ENCODE data around the gene BRSK2.
"Not testable (repeated sequence)": the region's sequence is repeated elsewhere in the genome, so short reads cannot be mapped to it uniquely, and the experiment has no call there.

The BRSK2 gene

GRCh38 chr11:1389932-1390568 lies at the start of gene BRSK2:
Gene BRSK2 (plus strand): TSS chr11:1389934. CDS start chr11:1390285, 351 bp downstream.
- DNase-seq (ENCODE audit: low spot score), result no peak

GRCh38 chr11:1340111-1340510 lies 49.6 kb upstream of the BRSK2 start:
- no peak for DNase-seq (ENCODE audit: low spot score)

GRCh38 chr11:1341226-1341625 lies 48.5 kb upstream of the BRSK2 start:
- not testable (repeated sequence) for DNase-seq (ENCODE audit: low spot score)

GRCh38 chr11:1341928-1342524 lies 47.7 kb upstream of the BRSK2 start:
- peak; percentile 6 for DNase-seq (ENCODE audit: low spot score)

- DNase-seq (ENCODE audit: low spot score), result no peak
Measured at GRCh38 chr11:1342946-1343345, 46.8 kb upstream of the BRSK2 start.

- no peak for DNase-seq (ENCODE audit: low spot score)
Measured at GRCh38 chr11:1343391-1344055, 46.2 kb upstream of the BRSK2 start.

GRCh38 chr11:1344056-1344635 lies 45.6 kb upstream of the BRSK2 start:
- DNase-seq (ENCODE audit: low spot score), result no peak

GRCh38 chr11:1345737-1346513 lies 43.8 kb upstream of the BRSK2 start:
- no peak for DNase-seq (ENCODE audit: low spot score)

- no peak for DNase-seq (ENCODE audit: low spot score)
Measured at GRCh38 chr11:1346669-1347390, 42.9 kb upstream of the BRSK2 start.

GRCh38 chr11:1347411-1347999 lies 42.2 kb upstream of the BRSK2 start:
- DNase-seq (ENCODE audit: low spot score), result not testable (repeated sequence)

- DNase-seq (ENCODE audit: low spot score), result no peak
Measured at GRCh38 chr11:1348146-1348795, 41.5 kb upstream of the BRSK2 start.

GRCh38 chr11:1348796-1349326 lies 40.9 kb upstream of the BRSK2 start:
- no peak for DNase-seq (ENCODE audit: low spot score)

GRCh38 chr11:1349327-1350041 lies 40.2 kb upstream of the BRSK2 start:
- no peak for DNase-seq (ENCODE audit: low spot score)

- no peak for DNase-seq (ENCODE audit: low spot score)
Measured at GRCh38 chr11:1350086-1350725, 39.5 kb upstream of the BRSK2 start.

GRCh38 chr11:1351278-1351937 lies 38.3 kb upstream of the BRSK2 start:
- no peak for DNase-seq (ENCODE audit: low spot score)

- no peak for DNase-seq (ENCODE audit: low spot score)
Measured at GRCh38 chr11:1352696-1353382, 36.9 kb upstream of the BRSK2 start.

- no peak for DNase-seq (ENCODE audit: low spot score)
Measured at GRCh38 chr11:1353383-1354124, 36.2 kb upstream of the BRSK2 start.

Data from pons (tissue), 1 donor.